ENCODE data around the gene ANKMY2.
"Not testable (repeated sequence)": the region's sequence is repeated elsewhere in the genome, so short reads cannot be mapped to it uniquely, and the experiment has no call there.

Gene ANKMY2

DNA sequence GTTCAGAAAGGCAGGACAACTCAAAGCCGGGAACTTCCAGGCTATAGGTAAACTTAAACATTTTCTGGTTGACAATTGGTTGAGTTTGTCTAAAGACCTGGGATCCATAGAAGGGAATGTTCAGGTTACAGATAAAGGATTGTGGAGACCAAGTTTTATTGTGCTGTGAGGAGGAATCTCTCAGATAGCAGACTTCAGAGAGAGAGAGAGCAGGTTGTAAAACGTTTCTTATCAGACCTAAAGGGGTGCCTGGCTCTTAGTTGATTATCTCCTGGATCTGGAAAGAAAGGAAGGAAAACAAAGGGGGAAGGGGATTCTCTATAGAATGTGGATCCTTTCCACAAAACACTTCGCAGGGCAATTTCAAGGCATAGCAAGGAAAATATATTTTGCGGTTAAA is 50.0 kb downstream of the ANKMY2 start:
- H3K4me1 ChIP-seq (ENCODE audit: control insufficient read depth, insufficient read depth, low read length, unreplicated experiment); H3K36me3 ChIP-seq (ENCODE audit: insufficient read depth, low read length); H3K4me3 ChIP-seq (ENCODE audit: low read depth, low read length); H3K27me3 ChIP-seq (ENCODE audit: insufficient read depth, low read length); H3K27ac ChIP-seq (ENCODE audit: low read depth, low read length); H3K79me2 ChIP-seq (ENCODE audit: control insufficient read depth, insufficient read depth, low read length, unreplicated experiment); H2AFZ ChIP-seq (ENCODE audit: low read length, unreplicated experiment): not testable (repeated sequence)

DNA sequence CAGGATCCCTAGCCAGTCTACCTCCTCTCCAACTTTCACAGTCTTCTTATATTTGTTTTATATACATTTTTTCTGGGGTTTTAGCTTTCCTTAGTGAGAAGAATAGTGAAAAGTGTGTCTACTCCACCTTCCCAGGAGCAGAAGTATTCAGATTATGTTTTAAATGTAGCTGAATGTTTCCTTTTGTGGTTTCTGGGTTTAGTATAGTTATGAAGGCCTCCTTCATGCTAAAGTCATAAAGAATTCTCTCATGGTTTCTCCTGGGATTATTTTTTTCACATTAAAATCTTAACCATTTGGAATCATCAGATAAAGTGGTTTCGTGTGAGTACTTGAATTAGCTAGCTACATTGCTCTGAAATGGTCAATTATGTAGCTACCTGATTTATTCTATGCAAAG is 50.9 kb downstream of the ANKMY2 start:
- no peak overlapping the region for H2AFZ ChIP-seq (ENCODE audit: low read length, unreplicated experiment)
- no peaks in the 10 kb centered on the region; the same call in 1 of the 2 replicates for H3K36me3 ChIP-seq (ENCODE audit: insufficient read depth, low read length)
- H3K79me2 ChIP-seq (ENCODE audit: control insufficient read depth, insufficient read depth, low read length, unreplicated experiment) = no peaks in the 10 kb centered on the region
- no peak overlapping the region for H3K27ac ChIP-seq (ENCODE audit: low read depth, low read length)
- H3K4me3 ChIP-seq (ENCODE audit: low read depth, low read length) = no peak overlapping the region
- H3K27me3 ChIP-seq (ENCODE audit: insufficient read depth, low read length) = no peaks in the 10 kb centered on the region
- peaks cover 6% of the 10 kb centered on the region for H3K4me1 ChIP-seq (ENCODE audit: control insufficient read depth, insufficient read depth, low read length, unreplicated experiment)

DNA sequence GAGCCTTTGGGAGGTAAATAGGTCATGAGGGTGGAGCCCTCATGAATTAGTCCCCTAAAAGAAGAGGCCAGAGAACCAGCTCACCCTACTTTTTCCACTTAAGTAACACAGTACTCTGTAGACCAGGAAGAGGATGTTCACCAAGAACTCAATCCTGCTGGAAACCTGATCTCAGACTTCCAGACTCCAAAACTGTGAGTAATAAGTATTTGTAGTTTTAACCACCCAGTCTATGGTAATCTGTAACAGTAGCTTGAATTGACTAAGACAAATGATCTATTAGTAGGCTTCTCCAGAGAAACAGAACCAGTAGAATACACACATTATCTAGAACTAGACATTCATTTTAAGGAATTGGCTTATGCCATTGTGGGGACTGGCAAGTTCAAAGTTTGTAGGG is 51.5 kb downstream of the ANKMY2 start:
- Histone ChIP-seq H3K4me3 (ENCODE audit: low read depth, low read length) (no peak overlapping the region), H3K27ac (ENCODE audit: low read depth, low read length) (no peak overlapping the region), H3K36me3 (ENCODE audit: insufficient read depth, low read length) (no peaks in the 10 kb centered on the region; the same call in 1 of the 2 replicates), H3K27me3 (ENCODE audit: insufficient read depth, low read length) (no peaks in the 10 kb centered on the region), H3K79me2 (ENCODE audit: control insufficient read depth, insufficient read depth, low read length, unreplicated experiment) (no peaks in the 10 kb centered on the region), H3K4me1 (ENCODE audit: control insufficient read depth, insufficient read depth, low read length, unreplicated experiment) (peaks cover 6% of the 10 kb centered on the region), H2AFZ (ENCODE audit: low read length, unreplicated experiment) (no peak overlapping the region)

DNA sequence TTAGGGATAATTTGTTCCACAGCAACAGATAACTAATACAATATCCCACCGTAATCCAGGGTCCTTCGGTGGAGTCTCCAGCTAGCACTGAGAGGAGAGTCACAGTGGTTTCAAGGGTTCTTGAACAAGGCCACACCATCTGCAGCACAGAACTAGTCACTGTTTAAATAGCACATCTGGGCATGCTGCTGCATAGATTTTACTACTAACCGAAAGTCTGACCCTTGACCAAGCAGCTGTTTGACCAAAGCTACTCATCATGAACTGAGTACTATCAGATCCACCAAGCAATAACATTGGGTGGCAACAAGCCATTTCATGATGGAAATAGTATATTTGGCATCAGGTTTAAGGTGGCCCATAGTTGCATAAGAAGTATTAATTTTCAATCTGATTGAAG is 53.2 kb downstream of the ANKMY2 start:
- H3K4me3 ChIP-seq (ENCODE audit: low read depth, low read length) = no peak overlapping the region
- H3K4me1 ChIP-seq (ENCODE audit: control insufficient read depth, insufficient read depth, low read length, unreplicated experiment) = peaks cover 6% of the 10 kb centered on the region
- H3K27ac ChIP-seq (ENCODE audit: low read depth, low read length) = no peak overlapping the region
- H3K36me3 ChIP-seq (ENCODE audit: insufficient read depth, low read length) = no peaks in the 10 kb centered on the region; the same call in 1 of the 2 replicates
- H3K27me3 ChIP-seq (ENCODE audit: insufficient read depth, low read length) = no peaks in the 10 kb centered on the region
- no peaks in the 10 kb centered on the region for H3K79me2 ChIP-seq (ENCODE audit: control insufficient read depth, insufficient read depth, low read length, unreplicated experiment)
- H2AFZ ChIP-seq (ENCODE audit: low read length, unreplicated experiment) = no peak overlapping the region

DNA sequence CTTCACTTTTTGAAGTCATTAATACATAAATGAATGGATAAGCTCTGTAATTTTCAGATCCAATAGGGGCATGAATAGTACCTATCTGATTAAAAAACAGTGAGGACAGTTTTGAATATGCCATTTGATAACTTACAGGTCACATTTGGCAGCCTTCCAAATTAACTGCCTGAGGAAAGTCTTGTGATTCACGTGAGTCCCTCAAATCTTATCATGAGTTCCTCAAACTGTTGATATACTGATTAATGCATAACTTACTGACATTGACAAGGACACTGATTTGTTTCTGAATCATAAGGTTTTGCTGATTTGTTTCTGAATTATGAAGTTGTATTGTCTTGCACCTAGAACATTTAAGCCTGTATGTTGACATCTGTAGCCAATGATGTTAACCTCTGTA is 55.1 kb downstream of the ANKMY2 start:
- Histone ChIP-seq H3K36me3 (ENCODE audit: insufficient read depth, low read length) (no peaks in the 10 kb centered on the region), H3K4me3 (ENCODE audit: low read depth, low read length) (no peak overlapping the region), H3K4me1 (ENCODE audit: control insufficient read depth, insufficient read depth, low read length, unreplicated experiment) (peaks cover 6% of the 10 kb centered on the region), H3K27ac (ENCODE audit: low read depth, low read length) (no peak overlapping the region), H3K79me2 (ENCODE audit: control insufficient read depth, insufficient read depth, low read length, unreplicated experiment) (no peaks in the 10 kb centered on the region), H2AFZ (ENCODE audit: low read length, unreplicated experiment) (no peak overlapping the region), H3K27me3 (ENCODE audit: insufficient read depth, low read length) (no peaks in the 10 kb centered on the region)

DNA sequence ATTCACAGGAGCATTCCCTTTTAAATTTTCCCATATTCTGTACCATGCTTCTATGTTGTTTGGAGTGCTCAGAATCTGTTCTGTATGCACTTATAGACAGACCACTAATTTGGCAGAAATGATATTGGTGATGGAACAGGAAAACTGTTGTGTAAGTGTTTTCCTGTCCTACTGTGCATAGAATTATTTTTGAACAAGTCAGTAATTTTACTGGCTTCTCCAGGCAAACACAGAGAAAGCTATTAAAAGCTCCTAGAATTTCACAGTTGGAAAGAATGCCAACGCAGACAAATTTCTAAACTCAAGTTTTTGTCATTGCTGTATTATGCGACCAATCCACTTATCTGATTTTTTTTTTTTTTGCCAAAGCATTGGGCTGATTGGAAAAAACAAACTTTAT is 55.7 kb downstream of the ANKMY2 start:
- H3K27me3 ChIP-seq (ENCODE audit: insufficient read depth, low read length) = no peaks in the 10 kb centered on the region
- peaks cover 6% of the 10 kb centered on the region for H3K4me1 ChIP-seq (ENCODE audit: control insufficient read depth, insufficient read depth, low read length, unreplicated experiment)
- no peak overlapping the region for H3K4me3 ChIP-seq (ENCODE audit: low read depth, low read length)
- no peak overlapping the region for H2AFZ ChIP-seq (ENCODE audit: low read length, unreplicated experiment)
- H3K36me3 ChIP-seq (ENCODE audit: insufficient read depth, low read length) = no peaks in the 10 kb centered on the region
- no peaks in the 10 kb centered on the region for H3K79me2 ChIP-seq (ENCODE audit: control insufficient read depth, insufficient read depth, low read length, unreplicated experiment)
- H3K27ac ChIP-seq (ENCODE audit: low read depth, low read length) = no peak overlapping the region

DNA sequence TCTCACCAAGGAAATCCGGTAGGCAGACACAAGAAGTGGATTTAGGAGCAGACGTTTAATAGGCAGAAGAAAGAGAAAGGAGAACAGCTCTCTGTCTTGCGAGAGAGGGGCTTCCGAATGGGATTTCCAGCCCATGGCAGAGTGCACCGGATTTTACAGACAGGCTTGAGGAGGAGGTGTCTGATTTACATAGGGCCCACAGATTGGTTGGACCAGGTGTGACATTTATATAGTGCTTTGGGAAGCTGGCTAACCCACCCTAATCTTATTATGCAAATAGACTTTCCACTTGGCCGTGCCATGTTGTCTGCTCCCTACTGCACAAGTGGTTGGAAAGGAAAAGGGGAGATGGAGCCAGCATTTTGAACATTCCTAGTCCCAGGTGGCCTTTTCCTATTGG is 57.8 kb downstream of the ANKMY2 start:
- no peak overlapping the region for H2AFZ ChIP-seq (ENCODE audit: low read length, unreplicated experiment)
- H3K36me3 ChIP-seq (ENCODE audit: insufficient read depth, low read length) = no peaks in the 10 kb centered on the region
- no peaks in the 10 kb centered on the region for H3K27me3 ChIP-seq (ENCODE audit: insufficient read depth, low read length)
- H3K79me2 ChIP-seq (ENCODE audit: control insufficient read depth, insufficient read depth, low read length, unreplicated experiment) = no peaks in the 10 kb centered on the region
- no peak overlapping the region for H3K27ac ChIP-seq (ENCODE audit: low read depth, low read length)
- no peak overlapping the region for H3K4me3 ChIP-seq (ENCODE audit: low read depth, low read length)
- no peaks in the 10 kb centered on the region for H3K4me1 ChIP-seq (ENCODE audit: control insufficient read depth, insufficient read depth, low read length, unreplicated experiment)

DNA sequence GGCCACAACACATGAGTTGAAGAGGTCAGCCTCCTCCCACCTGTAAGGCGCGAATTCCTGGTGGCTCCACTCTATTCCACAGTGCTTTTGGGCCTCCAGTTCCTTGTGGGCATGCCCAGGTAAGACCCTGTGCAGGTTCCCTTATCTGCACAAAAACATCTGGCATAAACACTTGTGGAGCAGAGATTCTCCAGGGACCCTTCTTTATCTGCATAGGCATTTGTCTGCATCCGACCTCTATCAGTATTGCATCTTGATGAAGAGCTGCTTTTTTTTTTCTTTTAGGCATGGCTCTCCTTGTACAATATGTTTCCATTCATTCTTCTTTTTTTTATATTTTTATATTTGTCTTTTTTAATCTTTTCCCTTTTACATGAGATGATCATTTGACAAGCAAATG is 58.4 kb downstream of the ANKMY2 start:
- H2AFZ ChIP-seq (ENCODE audit: low read length, unreplicated experiment) = no peak overlapping the region
- no peaks in the 10 kb centered on the region for H3K79me2 ChIP-seq (ENCODE audit: control insufficient read depth, insufficient read depth, low read length, unreplicated experiment)
- no peaks in the 10 kb centered on the region for H3K27me3 ChIP-seq (ENCODE audit: insufficient read depth, low read length)
- H3K27ac ChIP-seq (ENCODE audit: low read depth, low read length) = no peak overlapping the region
- H3K36me3 ChIP-seq (ENCODE audit: insufficient read depth, low read length) = no peaks in the 10 kb centered on the region
- H3K4me3 ChIP-seq (ENCODE audit: low read depth, low read length) = no peak overlapping the region
- no peaks in the 10 kb centered on the region for H3K4me1 ChIP-seq (ENCODE audit: control insufficient read depth, insufficient read depth, low read length, unreplicated experiment)

DNA sequence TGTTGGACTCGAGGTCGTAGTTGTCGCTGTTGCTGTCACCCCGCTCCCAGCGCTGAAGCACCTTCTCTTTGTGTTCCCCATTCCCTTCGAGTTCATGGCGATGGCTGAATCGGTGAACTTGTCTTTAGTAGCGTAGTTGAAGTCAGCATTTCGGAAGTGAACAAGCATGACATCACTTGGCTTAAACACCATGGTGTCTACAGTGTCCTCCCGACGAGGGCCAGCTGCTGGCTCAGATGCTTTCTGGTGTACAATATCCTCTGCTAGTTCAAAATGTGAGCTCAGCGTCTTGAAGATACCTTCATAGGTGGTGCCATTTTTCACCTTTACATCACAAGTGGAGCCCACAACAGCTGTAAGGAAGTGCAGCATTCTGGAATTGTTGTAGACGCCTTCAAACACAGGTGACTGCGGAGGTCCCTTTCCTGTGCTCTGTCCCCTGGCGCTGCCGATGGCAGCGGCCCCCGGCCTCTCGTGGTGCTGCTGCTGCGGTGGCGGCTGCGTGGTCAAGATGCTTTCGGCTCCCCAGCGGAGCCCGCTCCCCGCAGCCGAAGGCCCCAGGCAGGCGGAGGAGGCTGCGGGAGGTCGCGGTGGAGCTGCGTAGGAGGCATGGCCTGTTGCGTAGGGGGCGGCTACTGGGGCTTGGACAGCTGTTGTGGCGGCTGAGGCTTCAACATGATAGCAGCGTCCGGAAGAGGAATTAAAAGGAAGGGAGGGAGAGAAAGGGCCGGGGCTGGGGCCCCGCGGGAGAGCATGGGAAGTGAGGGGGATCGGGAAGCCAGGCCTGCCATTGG is 59.3 kb downstream of the ANKMY2 start:
- Histone ChIP-seq H3K36me3 (ENCODE audit: insufficient read depth, low read length) (no peaks in the 10 kb centered on the region), H3K4me1 (ENCODE audit: control insufficient read depth, insufficient read depth, low read length, unreplicated experiment) (no peaks in the 10 kb centered on the region), H2AFZ (ENCODE audit: low read length, unreplicated experiment) (no peak overlapping the region), H3K27ac (ENCODE audit: low read depth, low read length) (no peak overlapping the region), H3K4me3 (ENCODE audit: low read depth, low read length) (no peak overlapping the region), H3K27me3 (ENCODE audit: insufficient read depth, low read length) (no peaks in the 10 kb centered on the region), H3K79me2 (ENCODE audit: control insufficient read depth, insufficient read depth, low read length, unreplicated experiment) (no peaks in the 10 kb centered on the region)

DNA sequence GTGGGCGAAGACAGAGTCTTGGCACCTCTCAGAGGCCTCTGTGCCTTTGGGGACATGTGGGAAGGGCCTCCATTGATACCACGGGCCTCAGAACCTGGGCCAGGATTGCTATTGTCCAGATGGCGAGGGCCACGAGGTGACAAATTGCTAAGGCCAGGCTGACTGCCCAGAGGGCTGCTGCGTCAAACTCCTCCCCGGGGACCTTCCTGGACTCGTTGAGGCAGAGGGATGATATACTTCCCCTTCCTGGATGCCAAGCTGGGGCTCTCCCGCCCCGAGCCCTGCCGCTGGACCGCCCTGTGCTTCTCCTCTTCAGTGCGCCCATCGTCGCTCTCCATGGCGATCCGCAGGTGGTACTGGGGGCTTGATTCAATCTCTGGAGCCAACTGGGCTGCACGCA is 60.0 kb downstream of the ANKMY2 start:
- no peaks in the 10 kb centered on the region for H3K4me1 ChIP-seq (ENCODE audit: control insufficient read depth, insufficient read depth, low read length, unreplicated experiment)
- H3K27me3 ChIP-seq (ENCODE audit: insufficient read depth, low read length) = no peaks in the 10 kb centered on the region
- H3K4me3 ChIP-seq (ENCODE audit: low read depth, low read length) = no peak overlapping the region
- H3K79me2 ChIP-seq (ENCODE audit: control insufficient read depth, insufficient read depth, low read length, unreplicated experiment) = no peaks in the 10 kb centered on the region
- H2AFZ ChIP-seq (ENCODE audit: low read length, unreplicated experiment) = no peak overlapping the region
- H3K27ac ChIP-seq (ENCODE audit: low read depth, low read length) = no peak overlapping the region
- H3K36me3 ChIP-seq (ENCODE audit: insufficient read depth, low read length) = no peaks in the 10 kb centered on the region

DNA sequence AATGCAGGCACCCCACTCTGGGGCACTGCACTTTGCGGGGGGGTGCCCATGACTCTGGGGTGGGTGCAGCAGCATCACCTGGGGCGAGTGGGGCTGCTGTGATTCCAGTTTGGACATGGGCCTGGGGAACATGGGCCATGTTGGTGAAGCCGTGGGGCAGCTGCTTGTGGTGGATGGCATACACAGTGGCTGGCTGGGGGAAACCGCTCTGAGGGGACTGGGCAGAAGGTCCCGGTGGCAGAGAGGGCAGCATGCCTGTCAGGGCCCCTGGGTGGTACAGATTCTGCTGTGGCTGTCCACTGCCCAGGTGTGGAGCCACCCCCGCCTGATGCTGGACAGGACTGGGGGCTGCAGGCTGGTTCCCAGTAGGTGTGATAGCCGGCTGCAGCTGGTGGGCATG is 61.7 kb downstream of the ANKMY2 start:
- no peaks in the 10 kb centered on the region for H3K36me3 ChIP-seq (ENCODE audit: insufficient read depth, low read length)
- no peaks in the 10 kb centered on the region for H3K79me2 ChIP-seq (ENCODE audit: control insufficient read depth, insufficient read depth, low read length, unreplicated experiment)
- no peak overlapping the region for H3K27ac ChIP-seq (ENCODE audit: low read depth, low read length)
- no peaks in the 10 kb centered on the region for H3K4me1 ChIP-seq (ENCODE audit: control insufficient read depth, insufficient read depth, low read length, unreplicated experiment)
- H3K4me3 ChIP-seq (ENCODE audit: low read depth, low read length) = no peak overlapping the region
- no peaks in the 10 kb centered on the region for H3K27me3 ChIP-seq (ENCODE audit: insufficient read depth, low read length)
- H2AFZ ChIP-seq (ENCODE audit: low read length, unreplicated experiment) = no peak overlapping the region

Data from ACC112 (cell line).